Breast epithelium (tissue), 4 donors: ENCODE measurements around the gene LMO1. TPM values are rescaled to one million over a fixed set of nuclear protein-coding genes. Genes with fewer than 3 reads are reported as not detected.

Source experiments
- DNase-seq, 2 donors: peaks; one replicate each; pipeline ENCODE4 v3.0.0-alpha.2; 2019; ENCODE audit warnings: low spot score in 2 of 2
- H3K27ac ChIP-seq, 2 donors: fragments of 200-600 bp; sonication (generic) in 1 of 2; one replicate each; pipeline ENCODE4 v1.5.1; 2016 to 2019; ENCODE audit warnings: mild to moderate bottlenecking in 1 of 2
- H3K27me3 ChIP-seq, 2 donors: fragments of 200-600 bp; sonication (generic) in 1 of 2; one replicate each; pipeline versions ENCODE4 v1.5.1 to v1.6.0; 2017 to 2019; ENCODE audit warnings: control low read depth in 1 of 2, mild to moderate bottlenecking in 1 of 2
- H3K36me3 ChIP-seq: fragments of 200-600 bp; one replicate; pipeline ENCODE4 v1.5.1; 2019
- H3K4me1 ChIP-seq, 2 donors: fragments of 200-600 bp; sonication (generic); one replicate each; pipeline ENCODE4 v1.5.1; 2016 to 2019; ENCODE audit warnings: control low read depth in 1 of 2
- H3K4me3 ChIP-seq, 3 donors: fragments of 200-600 bp; sonication (generic); 1 replicate in 2 of 3; 2 replicates in 1 of 3; pipeline ENCODE4 v1.5.1; 2016 to 2019; ENCODE audit warnings: mild to moderate bottlenecking in 3 of 3, moderate library complexity in 2 of 3
- H3K9me3 ChIP-seq, 2 donors: fragments of 200-600 bp; sonication (generic) in 1 of 2; one replicate each; pipeline ENCODE4 v1.5.1; 2016 to 2019; ENCODE audit warnings: control low read depth in 1 of 2
- CTCF ChIP-seq, 3 donors: fragments of 450-650 bp; IDR thresholded peaks; one replicate each; pipeline ENCODE4 v1.5.1; 2016 to 2017; ENCODE audit warnings: antibody characterized with exemption in 3 of 3, mild to moderate bottlenecking in 3 of 3, moderate library complexity in 3 of 3
- POLR2A ChIP-seq: fragments of 450-650 bp; IDR thresholded peaks from one replicate; pipeline ENCODE4 v1.6.1; 2016; ENCODE audit warnings: antibody characterized with exemption, mild to moderate bottlenecking, moderate library complexity
- POLR2AphosphoS5 ChIP-seq, 3 donors: sonication (generic); formaldehyde crosslinking; IDR thresholded peaks; one replicate each; pipeline ENCODE4 v1.6.1; 2017; ENCODE audit warnings: antibody characterized with exemption in 3 of 3
- intact Hi-C: fragments of 100-400 bp; cut with DNase I; formaldehyde crosslinking; loops from one replicate; pipeline ENCODE4 v1.15.1; 2023; ENCODE audit warnings: low total_unique reads
- total RNA-seq, 3 donors: library from RNA; depleted of rRNA; stranded (reverse); fragments of >200 nt; gene quantifications; one replicate each; pipeline ENCODE4 v1.1.0, GENCODE V29; 2016

LMO1 gene
- total RNA-seq, 3 donors from 2014 or later = not detected

DNA sequence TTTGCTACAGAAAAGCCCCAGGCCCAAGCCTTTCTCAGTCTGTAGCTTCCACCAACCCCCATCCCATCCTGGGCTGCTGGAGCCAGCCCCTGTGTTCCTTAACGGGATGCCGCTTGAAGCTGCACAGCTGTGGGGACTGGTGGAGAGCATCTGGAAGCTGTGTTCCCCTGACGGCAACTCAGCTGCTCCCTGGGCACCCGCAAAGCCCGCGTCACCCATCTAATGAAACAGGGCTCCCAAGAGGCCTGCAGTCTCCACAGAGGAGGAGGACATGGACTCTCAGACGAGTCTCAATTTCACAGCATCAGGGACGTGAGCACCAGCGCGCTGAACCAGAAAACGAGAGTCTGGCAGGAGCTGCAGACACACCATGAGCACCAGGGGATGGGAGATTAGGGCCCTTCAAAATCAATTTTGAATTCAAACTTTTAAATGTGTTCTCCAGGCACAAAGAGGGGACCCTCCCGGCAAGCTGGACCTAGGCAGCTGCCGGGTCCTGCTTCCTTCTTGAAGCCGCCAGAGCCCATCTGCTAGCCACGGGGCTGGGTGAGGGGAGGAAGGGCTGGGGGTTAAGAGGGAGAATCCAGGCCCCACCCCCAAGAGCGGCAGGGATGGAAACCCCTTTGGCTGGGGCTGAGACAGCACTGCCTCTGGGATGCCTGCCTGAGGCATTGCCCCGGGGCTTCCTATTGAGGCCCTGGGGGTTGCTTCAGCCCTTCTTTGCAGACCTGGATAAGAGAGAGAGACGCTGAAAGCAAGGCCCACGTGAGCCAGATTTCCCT lies 21.0 kb downstream of the LMO1 start:
- Histone ChIP-seq H3K4me3 (no peak overlapping the region), H3K36me3 (no peaks in the 10 kb centered on the region), H3K27me3 (no peaks in the 10 kb centered on the region), H3K9me3 (peaks cover 0 to 3% of the 10 kb centered on the region in 2 donors), H3K4me1 (no peaks in the 10 kb centered on the region), H3K27ac (no peak overlapping the region)
- TF ChIP-seq CTCF (IDR thresholded peaks at IDR 0.05) (no peak), POLR2A (no peak), POLR2AphosphoS5 (IDR thresholded peaks at IDR 0.05) (no peak)
- intact Hi-C loops = no loop called here
- DNase-seq = no peak

- peaks cover 0 to 3% of the 10 kb centered on the region in 2 donors for H3K9me3 ChIP-seq
- H3K4me1 ChIP-seq = no peaks in the 10 kb centered on the region
- intact Hi-C loops = no loop called here
- DNase-seq = no peak
- no peaks in the 10 kb centered on the region for H3K27me3 ChIP-seq
- no peak overlapping the region for H3K4me3 ChIP-seq
- TF ChIP-seq CTCF (IDR thresholded peaks at IDR 0.05) = no peak
- no peak for TF ChIP-seq POLR2AphosphoS5 (IDR thresholded peaks at IDR 0.05)
- no peak for TF ChIP-seq POLR2A
- no peaks in the 10 kb centered on the region for H3K36me3 ChIP-seq
- H3K27ac ChIP-seq = no peak overlapping the region
Measured at GRCh38 chr11:8242118-8242475, 21.6 kb downstream of the LMO1 start.

GRCh38 chr11:8241373-8242117 lies 22.1 kb downstream of the LMO1 start:
- DNase-seq = no peak
- TF ChIP-seq POLR2AphosphoS5 (IDR thresholded peaks at IDR 0.05) = no peak
- no peak for TF ChIP-seq POLR2A
- no peak for TF ChIP-seq CTCF (IDR thresholded peaks at IDR 0.05)
- Histone ChIP-seq H3K27me3 (no peaks in the 10 kb centered on the region), H3K9me3 (peaks cover 0 to 3% of the 10 kb centered on the region in 2 donors), H3K4me1 (no peaks in the 10 kb centered on the region), H3K4me3 (no peak overlapping the region), H3K36me3 (no peaks in the 10 kb centered on the region), H3K27ac (no peak overlapping the region)
- intact Hi-C loops = no loop called here

- DNase-seq = no peak
- no peaks in the 10 kb centered on the region for H3K36me3 ChIP-seq
- no peak overlapping the region for H3K4me3 ChIP-seq
- no peak for TF ChIP-seq CTCF (IDR thresholded peaks at IDR 0.05)
- TF ChIP-seq POLR2AphosphoS5 (IDR thresholded peaks at IDR 0.05) = no peak
- H3K4me1 ChIP-seq = no peaks in the 10 kb centered on the region
- no peaks in the 10 kb centered on the region for H3K27me3 ChIP-seq
- peaks cover 0 to 3% of the 10 kb centered on the region in 2 donors for H3K9me3 ChIP-seq
- intact Hi-C loops = no loop called here
- no peak overlapping the region for H3K27ac ChIP-seq
Measured at GRCh38 chr11:8239536-8240228, 24.0 kb downstream of the LMO1 start.

DNA sequence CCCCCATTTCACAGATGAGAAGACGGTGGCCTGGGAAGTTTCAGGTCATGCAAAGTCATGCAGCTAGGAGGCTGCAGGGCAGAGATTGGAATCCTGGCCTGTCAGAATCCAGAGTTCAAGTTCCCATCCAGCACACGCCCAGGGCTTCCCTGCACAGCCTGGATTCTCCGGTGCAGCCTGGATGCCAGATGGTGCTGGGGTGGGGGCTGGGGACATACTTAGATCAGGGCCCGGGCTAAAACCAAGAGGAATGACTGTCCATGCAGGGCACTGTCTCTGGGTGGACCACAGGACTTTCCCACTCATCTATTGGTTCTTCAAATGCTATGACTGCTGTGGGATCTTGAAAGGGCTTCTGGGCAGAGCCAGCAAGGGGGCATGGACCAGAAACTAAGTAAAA lies 24.6 kb downstream of the LMO1 start:
- no peak overlapping the region for H3K4me3 ChIP-seq
- intact Hi-C loops = no loop called here
- TF ChIP-seq POLR2AphosphoS5 (IDR thresholded peaks at IDR 0.05) (no peak), POLR2A (no peak), CTCF (IDR thresholded peaks at IDR 0.05) (no peak)
- no peaks in the 10 kb centered on the region for H3K4me1 ChIP-seq
- peaks cover 0 to 3% of the 10 kb centered on the region in 2 donors for H3K9me3 ChIP-seq
- H3K36me3 ChIP-seq = no peaks in the 10 kb centered on the region
- no peak overlapping the region for H3K27ac ChIP-seq
- no peak for DNase-seq
- H3K27me3 ChIP-seq = no peaks in the 10 kb centered on the region
